DOHH2 (cell line): ENCODE measurements around the gene NAIF1.

Experiments
- H3F3A ChIP-seq: fragments of 200-600 bp; sonication (generic), shearing (Covaris generic); 2 replicates; pipeline ENCODE4 v1.6.0; 2016; ENCODE audit warnings: antibody characterized with exemption, mild to moderate bottlenecking; ENCODE audit not compliant: control insufficient read depth, insufficient read depth
- H3K27ac ChIP-seq: fragments of 200-600 bp; sonication (generic); 2 replicates; pipeline ENCODE4 v1.5.1; 2014; ENCODE audit warnings: low read depth, mild to moderate bottlenecking, low read length, moderate library complexity
- H3K27me3 ChIP-seq: fragments of 200-600 bp; sonication (generic); 2 replicates; pipeline ENCODE4 v1.6.1; 2014; ENCODE audit warnings: mild to moderate bottlenecking, low read length, mixed read lengths; ENCODE audit not compliant: control insufficient read depth
- H3K36me3 ChIP-seq: fragments of 200-600 bp; sonication (generic); 2 replicates; pipeline ENCODE4 v1.6.1; 2014; ENCODE audit warnings: mild to moderate bottlenecking, low read length, moderate library complexity, mixed read lengths; ENCODE audit not compliant: control insufficient read depth
- H3K4me1 ChIP-seq: fragments of 200-600 bp; sonication (generic); 2 replicates; pipeline ENCODE4 v1.6.1; 2014; ENCODE audit warnings: mild to moderate bottlenecking, low read length, mixed read lengths; ENCODE audit not compliant: control insufficient read depth
- H3K4me2 ChIP-seq: fragments of 200-600 bp; sonication (generic); 2 replicates; pipeline ENCODE4 v1.6.0; 2014; ENCODE audit warnings: mild to moderate bottlenecking, low read length, moderate library complexity
- H3K4me3 ChIP-seq: fragments of 200-600 bp; sonication (generic); 2 replicates; pipeline ENCODE4 v1.5.1; 2014; ENCODE audit warnings: mild to moderate bottlenecking, low read length, mixed read lengths
- H3K79me2 ChIP-seq: fragments of 200-600 bp; sonication (generic); 2 replicates; pipeline ENCODE4 v1.6.1; 2014; ENCODE audit warnings: mild to moderate bottlenecking, low read length, mixed read lengths; ENCODE audit not compliant: control insufficient read depth
- H3K9me2 ChIP-seq: fragments of 200-600 bp; sonication (generic); replicated peaks from 2 replicates; pipeline ENCODE4 v1.6.1; 2014; ENCODE audit warnings: mild to moderate bottlenecking, low read length, mixed read lengths; ENCODE audit not compliant: control insufficient read depth
- H3K9me3 ChIP-seq: fragments of 200-600 bp; sonication (generic); 2 replicates; pipeline ENCODE4 v1.6.1; 2014; ENCODE audit warnings: antibody characterized with exemption, low read length, mixed read lengths; ENCODE audit not compliant: control insufficient read depth, insufficient read depth
- H4K20me1 ChIP-seq: fragments of 200-600 bp; sonication (generic); 2 replicates; pipeline ENCODE4 v1.6.0; 2014; ENCODE audit warnings: low read depth, mild to moderate bottlenecking, antibody characterized with exemption, low read length, moderate library complexity; ENCODE audit not compliant: control insufficient read depth, insufficient read depth
- EZH2phosphoT487 ChIP-seq: fragments of 200-600 bp; sonication (generic); IDR thresholded peaks from 2 replicates; pipeline ENCODE4 v1.6.1; 2017; ENCODE audit warnings: borderline replicate concordance, mild to moderate bottlenecking, antibody characterized with exemption, low read length, moderate library complexity, mixed read lengths
- TF ChIP-seq, protein P1 (sequence below): fragments of 200-600 bp; sonication (generic); IDR thresholded peaks from one replicate; pipeline ENCODE4 v1.5.1; 2014; ENCODE audit warnings: antibody characterized with exemption, mild to moderate bottlenecking, low read depth, low read length; ENCODE audit not compliant: poor library complexity, severe bottlenecking

NAIF1 gene

DNA sequence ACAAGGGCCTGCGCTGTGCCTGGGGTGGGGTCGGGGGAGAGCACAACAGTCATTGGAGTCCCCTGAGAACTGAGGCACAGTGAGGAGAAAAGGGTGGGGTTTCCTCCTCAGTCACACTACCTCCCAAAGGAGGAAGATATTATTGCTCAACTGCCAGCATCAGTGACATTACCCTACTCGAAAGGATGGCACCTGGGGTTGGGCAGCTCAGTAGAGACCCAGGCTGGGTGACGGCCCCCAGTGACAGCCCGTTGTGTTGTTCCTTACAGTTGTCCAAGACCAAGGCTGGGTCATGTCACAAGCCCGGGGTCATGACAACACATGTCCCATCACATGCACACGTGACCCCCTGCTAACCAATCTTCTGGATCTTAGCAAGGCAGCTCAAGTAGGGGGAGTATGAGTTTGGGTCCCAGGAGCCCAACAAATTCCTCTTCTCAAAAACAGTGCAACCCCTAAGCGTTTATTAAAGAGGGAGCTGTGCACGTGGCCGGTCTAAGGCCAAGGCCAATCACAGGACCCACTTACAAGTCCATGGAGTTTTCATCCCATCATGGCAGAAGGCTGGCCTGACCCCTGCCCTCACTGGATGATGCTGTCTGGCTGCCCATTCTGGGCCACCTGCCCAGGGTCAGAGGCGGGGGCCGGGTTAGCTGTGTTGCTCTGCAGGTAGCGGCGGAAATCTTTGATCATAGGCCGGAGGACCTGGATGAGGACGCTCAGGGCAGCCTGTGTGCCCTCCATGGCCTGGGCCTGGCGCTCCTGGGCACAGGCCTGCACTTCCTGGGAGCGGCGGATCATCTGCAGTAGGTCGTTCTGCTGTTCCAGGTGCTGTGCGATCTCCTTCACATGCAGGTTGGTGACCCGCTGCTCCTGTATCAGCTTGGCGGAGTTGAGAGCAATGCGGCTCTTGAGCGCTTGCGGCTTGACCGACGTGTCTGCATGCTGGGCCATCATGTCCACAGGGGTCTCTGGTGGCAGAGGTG is 4.0 kb downstream of the NAIF1 start:
- Histone ChIP-seq H3K79me2 (peaks cover 19% of the 10 kb centered on the region), H3K4me3 (no peak overlapping the region), H3K4me1 (peaks cover 25% of the 10 kb centered on the region), H3K27ac (no peak overlapping the region), H3K9me3 (no peaks in the 10 kb centered on the region), H3K27me3 (no peaks in the 10 kb centered on the region), H3K4me2 (no peak overlapping the region), H4K20me1 (no peaks in the 10 kb centered on the region), H3F3A (peaks cover 2% of the 10 kb centered on the region; the same call in 1 of the 2 replicates), H3K9me2 (no peaks in the 10 kb centered on the region), H3K36me3 (peaks cover 18% of the 10 kb centered on the region)
- TF ChIP-seq EZH2phosphoT487 = no peak
- TF ChIP-seq, protein P1, sequence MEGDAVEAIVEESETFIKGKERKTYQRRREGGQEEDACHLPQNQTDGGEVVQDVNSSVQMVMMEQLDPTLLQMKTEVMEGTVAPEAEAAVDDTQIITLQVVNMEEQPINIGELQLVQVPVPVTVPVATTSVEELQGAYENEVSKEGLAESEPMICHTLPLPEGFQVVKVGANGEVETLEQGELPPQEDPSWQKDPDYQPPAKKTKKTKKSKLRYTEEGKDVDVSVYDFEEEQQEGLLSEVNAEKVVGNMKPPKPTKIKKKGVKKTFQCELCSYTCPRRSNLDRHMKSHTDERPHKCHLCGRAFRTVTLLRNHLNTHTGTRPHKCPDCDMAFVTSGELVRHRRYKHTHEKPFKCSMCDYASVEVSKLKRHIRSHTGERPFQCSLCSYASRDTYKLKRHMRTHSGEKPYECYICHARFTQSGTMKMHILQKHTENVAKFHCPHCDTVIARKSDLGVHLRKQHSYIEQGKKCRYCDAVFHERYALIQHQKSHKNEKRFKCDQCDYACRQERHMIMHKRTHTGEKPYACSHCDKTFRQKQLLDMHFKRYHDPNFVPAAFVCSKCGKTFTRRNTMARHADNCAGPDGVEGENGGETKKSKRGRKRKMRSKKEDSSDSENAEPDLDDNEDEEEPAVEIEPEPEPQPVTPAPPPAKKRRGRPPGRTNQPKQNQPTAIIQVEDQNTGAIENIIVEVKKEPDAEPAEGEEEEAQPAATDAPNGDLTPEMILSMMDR = no peak

DNA sequence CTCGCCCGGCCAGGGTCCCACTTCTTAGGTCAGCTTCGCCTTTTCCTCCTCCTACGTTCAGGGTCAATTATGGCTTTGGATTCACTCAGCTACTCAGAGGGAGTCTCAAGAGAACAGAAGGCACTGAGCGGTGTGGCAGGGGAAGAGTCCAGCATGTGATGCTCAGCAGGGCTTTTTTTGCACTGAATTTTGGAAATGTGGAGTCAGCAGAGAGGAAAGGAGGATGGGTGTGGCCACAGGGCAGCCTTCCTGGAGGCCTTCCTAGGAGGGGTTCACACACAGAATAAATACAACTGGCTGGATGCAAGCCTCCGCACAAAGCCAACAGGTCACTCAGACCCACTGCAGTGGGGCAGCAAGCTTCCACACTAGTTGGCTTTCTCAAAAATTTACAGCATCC is 4.8 kb downstream of the NAIF1 start:
- H4K20me1 ChIP-seq = no peaks in the 10 kb centered on the region
- peaks cover 18% of the 10 kb centered on the region for H3K79me2 ChIP-seq
- H3K9me3 ChIP-seq = no peaks in the 10 kb centered on the region
- no peaks in the 10 kb centered on the region for H3K27me3 ChIP-seq
- no peaks in the 10 kb centered on the region for H3K9me2 ChIP-seq
- peaks cover 18% of the 10 kb centered on the region for H3K36me3 ChIP-seq
- peaks cover 25% of the 10 kb centered on the region for H3K4me1 ChIP-seq
- no peak overlapping the region for H3K27ac ChIP-seq
- no peak overlapping the region for H3K4me2 ChIP-seq
- H3K4me3 ChIP-seq = no peak overlapping the region
- TF ChIP-seq, protein P1 = no peak
- no peak for TF ChIP-seq EZH2phosphoT487
- no peaks in the 10 kb centered on the region for H3F3A ChIP-seq

DNA sequence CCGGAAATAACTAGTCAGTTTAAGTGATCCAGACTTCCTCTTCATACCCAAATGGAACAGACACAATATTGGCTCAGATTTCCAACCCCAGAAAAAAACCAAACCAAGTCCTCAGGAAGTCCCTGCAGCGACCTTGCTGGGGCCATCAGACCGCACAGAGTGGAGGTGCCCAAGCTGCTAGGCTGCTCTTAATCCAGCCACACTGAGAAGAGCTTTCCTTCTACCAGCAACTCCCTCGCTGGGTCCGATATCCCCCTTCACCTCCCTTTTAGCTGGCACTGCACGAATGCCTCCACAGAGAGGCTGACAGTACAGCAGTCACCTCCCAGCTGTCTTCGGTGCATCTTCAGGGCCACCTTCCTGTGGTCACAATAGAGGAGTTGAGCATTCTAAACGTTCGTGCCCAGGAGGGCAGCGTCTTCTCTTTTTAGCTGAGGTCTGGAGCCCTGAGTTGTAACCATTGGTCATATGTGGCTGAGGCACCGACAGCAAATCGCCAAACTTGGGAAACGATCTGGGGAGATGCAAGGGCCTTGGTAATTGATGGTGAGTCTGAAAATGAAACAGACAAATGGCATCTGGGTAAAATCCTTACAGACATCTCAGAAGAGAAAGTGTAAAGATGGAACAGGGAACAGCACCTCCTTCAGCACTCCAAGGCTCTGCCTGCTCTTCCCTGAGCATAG is 5.7 kb downstream of the NAIF1 start:
- H3K27ac ChIP-seq = no peak overlapping the region
- no peak overlapping the region for H3K4me3 ChIP-seq

More for the DNA sequence above, 5.7 kb downstream of the NAIF1 start:
- Histone ChIP-seq H3F3A (no peaks in the 10 kb centered on the region), H3K4me2 (no peak overlapping the region), H3K79me2 (peaks cover 13% of the 10 kb centered on the region), H4K20me1 (no peaks in the 10 kb centered on the region), H3K4me1 (peaks cover 19% of the 10 kb centered on the region), H3K9me2 (no peaks in the 10 kb centered on the region), H3K9me3 (no peaks in the 10 kb centered on the region), H3K36me3 (peaks cover 18% of the 10 kb centered on the region), H3K27me3 (no peaks in the 10 kb centered on the region)
- TF ChIP-seq, protein P1 = no peak
- no peak for TF ChIP-seq EZH2phosphoT487
